ENCODE data around the gene PVR. TPM values are rescaled to one million over a fixed set of nuclear protein-coding genes. Genes with fewer than 3 reads are reported as not detected.

PVR gene, protein sequence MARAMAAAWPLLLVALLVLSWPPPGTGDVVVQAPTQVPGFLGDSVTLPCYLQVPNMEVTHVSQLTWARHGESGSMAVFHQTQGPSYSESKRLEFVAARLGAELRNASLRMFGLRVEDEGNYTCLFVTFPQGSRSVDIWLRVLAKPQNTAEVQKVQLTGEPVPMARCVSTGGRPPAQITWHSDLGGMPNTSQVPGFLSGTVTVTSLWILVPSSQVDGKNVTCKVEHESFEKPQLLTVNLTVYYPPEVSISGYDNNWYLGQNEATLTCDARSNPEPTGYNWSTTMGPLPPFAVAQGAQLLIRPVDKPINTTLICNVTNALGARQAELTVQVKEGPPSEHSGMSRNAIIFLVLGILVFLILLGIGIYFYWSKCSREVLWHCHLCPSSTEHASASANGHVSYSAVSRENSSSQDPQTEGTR
- total RNA-seq (under 1 TPM; 0.67 to 0.82 TPM), total RNA-seq (0.74 to 44.3 (median 3.1) reads per million in 172 experiments)
- polyA plus RNA-seq (2013, experiment 1 of 2), result 1.9 TPM
- 1.7 TPM for polyA plus RNA-seq (2013, experiment 2 of 2)

DNA sequence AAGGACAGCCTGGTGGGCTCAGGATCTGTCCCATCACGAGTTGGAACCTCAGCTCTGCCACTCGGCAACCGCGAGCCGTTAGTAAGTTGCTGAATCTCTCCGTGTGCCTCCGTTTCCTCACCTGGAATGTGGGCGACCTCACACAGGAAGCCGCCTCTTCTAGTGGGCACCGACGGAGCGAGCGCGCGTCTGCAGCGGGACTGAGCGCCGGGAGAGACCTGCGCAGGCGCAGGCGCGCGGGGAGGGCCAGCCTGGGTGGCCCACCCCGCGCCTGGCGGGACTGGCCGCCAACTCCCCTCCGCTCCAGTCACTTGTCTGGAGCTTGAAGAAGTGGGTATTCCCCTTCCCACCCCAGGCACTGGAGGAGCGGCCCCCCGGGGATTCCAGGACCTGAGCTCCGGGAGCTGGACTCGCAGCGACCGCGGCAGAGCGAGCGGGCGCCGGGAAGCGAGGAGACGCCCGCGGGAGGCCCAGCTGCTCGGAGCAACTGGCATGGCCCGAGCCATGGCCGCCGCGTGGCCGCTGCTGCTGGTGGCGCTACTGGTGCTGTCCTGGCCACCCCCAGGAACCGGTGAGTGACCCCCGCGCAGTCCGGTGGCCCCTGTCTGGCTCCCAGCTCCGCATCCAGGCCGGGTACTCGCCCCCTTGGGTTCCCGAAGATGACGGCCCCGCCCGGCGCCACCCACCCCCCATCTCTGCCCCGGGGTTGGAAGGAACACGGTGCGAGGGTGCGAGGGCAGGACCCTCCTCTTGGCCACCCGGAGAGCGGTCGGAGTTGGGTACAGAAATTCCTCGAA lies at the start of gene PVR:
PVR (plus strand) TSS at position 306 of the 797 bp plus-strand sequence; CDS start at position 493, 187 bp downstream.
- peak in 8 of 14 experiments; percentile 2 to 44 (median 18) for DNase-seq
- Histone ChIP-seq H3K4me1 (ENCODE audit: insufficient read depth, low read length) (peaks cover 10% of the 10 kb centered on the region), H3K36me3 (ENCODE audit: insufficient read depth, low read length) (no peaks in the 10 kb centered on the region), H3K4me3 (ENCODE audit: low read length) (peak within 1 kb of the TSS; percentile 50), H3K27me3 (ENCODE audit: control insufficient read depth in 1 of 2, insufficient read depth in 2 of 2, low read length in 2 of 2) (peaks cover 12 to 17% of the 10 kb centered on the region in 2 experiments), H3K27ac (ENCODE audit: low read depth in 1 of 2, low read length in 2 of 2) (no peak within 1 kb of the TSS), H3K9me3 (ENCODE audit: control insufficient read depth in 1 of 2, insufficient read depth in 1 of 2, low read length in 2 of 2) (peaks cover 0 to 4% of the 10 kb centered on the region in 2 experiments)
- Mint-ChIP-seq H3K9me3 (no peaks in the 10 kb centered on the region), H3K4me3 (peak within 1 kb of the TSS; percentile 70), H3K36me3 (ENCODE audit: low read depth) (no peaks in the 10 kb centered on the region), H3K4me1 (ENCODE audit: low read depth) (no peaks in the 10 kb centered on the region), H3K27me3 (peaks cover 22% of the 10 kb centered on the region), H3K27ac (no peak within 1 kb of the TSS)
- POLR2A ChIA-PET, result no interaction called here
- intact Hi-C loops (cut with DNase I, micrococcal nuclease), result no loop called here
- no peak for TF ChIP-seq CTCF (IDR thresholded peaks at IDR 0.05)
- CTCF ChIA-PET, result no interaction called here
- ATAC-seq (ENCODE audit: poor library complexity), result no peak

DNA sequence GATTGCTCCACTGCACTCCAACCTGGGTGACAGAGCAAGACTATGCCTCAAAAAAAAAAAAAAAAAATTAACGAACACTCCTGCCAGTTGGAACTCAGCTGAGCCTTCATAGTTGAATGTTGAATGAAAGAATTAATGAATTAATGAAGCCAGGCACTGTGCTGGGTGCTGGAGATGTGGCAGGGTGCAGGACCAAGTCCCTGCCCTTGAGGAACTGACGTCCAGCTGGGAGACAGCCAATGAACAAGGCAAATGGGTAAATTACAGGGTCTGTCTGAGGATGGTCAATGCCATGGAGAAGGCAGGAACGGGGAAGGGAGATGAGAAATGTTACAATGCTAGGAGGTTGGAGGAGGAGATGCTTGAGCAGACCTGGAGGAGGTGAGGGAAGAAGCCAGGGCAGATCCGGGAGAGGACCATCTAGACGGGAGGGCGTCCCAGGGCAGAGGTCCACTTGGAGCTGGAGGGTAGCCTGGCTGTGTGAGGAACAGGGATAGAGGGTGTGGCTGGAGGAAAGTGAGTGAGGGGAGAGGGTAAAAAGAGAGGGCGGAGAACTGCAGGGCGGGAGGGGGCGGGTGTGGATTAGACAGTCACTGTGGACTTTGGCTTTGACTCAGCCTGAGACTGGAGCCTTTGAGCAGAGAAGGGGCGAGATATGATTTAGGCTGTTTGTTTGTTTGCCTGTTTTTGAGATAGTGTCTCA lies 47.1 kb upstream of the PVR start:
- Histone ChIP-seq H3K9me3 (ENCODE audit: control insufficient read depth in 1 of 2, insufficient read depth in 1 of 2, low read length in 2 of 2) (peaks cover 6 to 20% of the 10 kb centered on the region in 2 experiments), H3K27me3 (ENCODE audit: control insufficient read depth in 1 of 2, insufficient read depth in 2 of 2, low read length in 2 of 2) (peaks cover 3 to 8% of the 10 kb centered on the region in 2 experiments), H3K4me1 (ENCODE audit: insufficient read depth, low read length) (no peaks in the 10 kb centered on the region), H3K27ac (ENCODE audit: low read depth in 1 of 2, low read length in 2 of 2) (no peak overlapping the region), H3K4me3 (ENCODE audit: low read length) (no peak overlapping the region), H3K36me3 (ENCODE audit: insufficient read depth, low read length) (no peaks in the 10 kb centered on the region)
- ATAC-seq (ENCODE audit: poor library complexity) (no peak), DNase-seq (no peak)
- ChIA-PET CTCF (no interaction called here), POLR2A (no interaction called here)
- Mint-ChIP-seq H3K4me1 (ENCODE audit: low read depth) (no peaks in the 10 kb centered on the region), H3K27me3 (peaks cover 30% of the 10 kb centered on the region), H3K36me3 (ENCODE audit: low read depth) (no peaks in the 10 kb centered on the region), H3K4me3 (no peak overlapping the region), H3K27ac (no peak overlapping the region), H3K9me3 (peaks cover 5% of the 10 kb centered on the region)
- intact Hi-C loops (cut with DNase I, micrococcal nuclease), result no loop called here
- no peak for TF ChIP-seq CTCF (IDR thresholded peaks at IDR 0.05)

GRCh38 chr19:44597131-44597491 lies 46.6 kb upstream of the PVR start:
- intact Hi-C loops (cut with DNase I, micrococcal nuclease), result no loop called here

More at GRCh38 chr19:44597131-44597491, 46.6 kb upstream of the PVR start:
- no peak for TF ChIP-seq CTCF (IDR thresholded peaks at IDR 0.05)
- no peaks in the 10 kb centered on the region for H3K4me1 ChIP-seq (ENCODE audit: insufficient read depth, low read length)
- Mint-ChIP-seq H3K4me3 (no peak overlapping the region), H3K4me1 (ENCODE audit: low read depth) (no peaks in the 10 kb centered on the region), H3K9me3 (peaks cover 5% of the 10 kb centered on the region), H3K27ac (no peak overlapping the region), H3K27me3 (peaks cover 27% of the 10 kb centered on the region), H3K36me3 (ENCODE audit: low read depth) (no peaks in the 10 kb centered on the region)
- ChIA-PET CTCF (no interaction called here), POLR2A (no interaction called here)
- ATAC-seq (ENCODE audit: poor library complexity) (no peak), DNase-seq (no peak)
- no peak overlapping the region for H3K4me3 ChIP-seq (ENCODE audit: low read length)
- H3K36me3 ChIP-seq (ENCODE audit: insufficient read depth, low read length), result no peaks in the 10 kb centered on the region
- H3K27me3 ChIP-seq (ENCODE audit: control insufficient read depth in 1 of 2, insufficient read depth in 2 of 2, low read length in 2 of 2), result peaks cover 3 to 5% of the 10 kb centered on the region in 2 experiments
- H3K9me3 ChIP-seq (ENCODE audit: control insufficient read depth in 1 of 2, insufficient read depth in 1 of 2, low read length in 2 of 2), result peaks cover 6 to 20% of the 10 kb centered on the region in 2 experiments
- no peak overlapping the region for H3K27ac ChIP-seq (ENCODE audit: low read depth in 1 of 2, low read length in 2 of 2)

Measured in CD4-positive, alpha-beta T cell (primary cell).